ENCODE results near the gene NLRP3. TPM values are rescaled to one million over a fixed set of nuclear protein-coding genes. Genes with fewer than 3 reads are reported as not detected.
A peak's percentile ranks its signal among the peaks of the same experiment; 100 is the strongest.

The NLRP3 gene
- total RNA-seq, 6 donors from 2014 or later: 2.6 to 13.6 (median 6.0) TPM

GRCh38 chr1:247491328-247491727, 75.4 kb downstream of the NLRP3 start:
- ATAC-seq (ENCODE audit: low FRiP score in 2 of 2): peak in 1 of 2 donors; percentile 39
- no peak overlapping the region for H3K27ac ChIP-seq
- H3K4me3 ChIP-seq: no peak overlapping the region
- no peaks in the 10 kb centered on the region for H3K4me1 ChIP-seq
- peak in 1 of 2 donors; percentile 25 for DNase-seq
- WGBS, 2 donors: 83 to 85% methylated on average over 11 to 12 of the region's 12 CpGs
- H3K36me3 ChIP-seq: no peaks in the 10 kb centered on the region
- TF ChIP-seq POLR2AphosphoS5 (IDR thresholded peaks at IDR 0.05): no peak
- no peak for TF ChIP-seq CTCF (IDR thresholded peaks at IDR 0.05)
- TF ChIP-seq POLR2A (IDR thresholded peaks at IDR 0.05): no peak
- TF ChIP-seq EP300 (IDR thresholded peaks at IDR 0.05): no peak
- no peaks in the 10 kb centered on the region for H3K27me3 ChIP-seq
- H3K9me3 ChIP-seq: no peaks in the 10 kb centered on the region

GRCh38 chr1:247493106-247493505, 77.1 kb downstream of the NLRP3 start:
- no peak for TF ChIP-seq CTCF (IDR thresholded peaks at IDR 0.05)
- TF ChIP-seq EP300 (IDR thresholded peaks at IDR 0.05): no peak
- no peak for TF ChIP-seq POLR2AphosphoS5 (IDR thresholded peaks at IDR 0.05)
- TF ChIP-seq POLR2A (IDR thresholded peaks at IDR 0.05): no peak
- 50 to 56% methylated on average over 1 of the region's 1 CpG for WGBS, 2 donors
- Histone ChIP-seq H3K4me1 (no peaks in the 10 kb centered on the region), H3K4me3 (no peak overlapping the region), H3K36me3 (no peaks in the 10 kb centered on the region), H3K27ac (no peak overlapping the region), H3K9me3 (no peaks in the 10 kb centered on the region), H3K27me3 (no peaks in the 10 kb centered on the region)
- DNase-seq (no peak), ATAC-seq (ENCODE audit: low FRiP score in 2 of 2) (no peak)

GRCh38 chr1:247494767-247495166, 78.8 kb downstream of the NLRP3 start:
- Histone ChIP-seq H3K27ac (no peak overlapping the region), H3K9me3 (no peaks in the 10 kb centered on the region), H3K27me3 (no peaks in the 10 kb centered on the region), H3K4me3 (no peak overlapping the region), H3K36me3 (no peaks in the 10 kb centered on the region), H3K4me1 (no peaks in the 10 kb centered on the region)
- ATAC-seq (ENCODE audit: low FRiP score in 2 of 2): peak in 1 of 2 donors; percentile 53
- DNase-seq: no peak
- WGBS, 2 donors: 9 to 14% methylated on average over 2 of the region's 2 CpGs
- TF ChIP-seq POLR2AphosphoS5 (IDR thresholded peaks at IDR 0.05) (no peak), EP300 (IDR thresholded peaks at IDR 0.05) (no peak), POLR2A (IDR thresholded peaks at IDR 0.05) (no peak), CTCF (IDR thresholded peaks at IDR 0.05) (no peak)

- WGBS, 2 donors: 63 to 64% methylated on average over 10 of the region's 10 CpGs
- Histone ChIP-seq H3K4me1 (no peaks in the 10 kb centered on the region), H3K36me3 (no peaks in the 10 kb centered on the region), H3K27me3 (no peaks in the 10 kb centered on the region), H3K27ac (no peak overlapping the region), H3K9me3 (no peaks in the 10 kb centered on the region), H3K4me3 (no peak overlapping the region)
- no peak for ATAC-seq (ENCODE audit: low FRiP score in 2 of 2)
- DNase-seq: no peak
- TF ChIP-seq CTCF (IDR thresholded peaks at IDR 0.05): no peak
- no peak for TF ChIP-seq POLR2A (IDR thresholded peaks at IDR 0.05)
- no peak for TF ChIP-seq POLR2AphosphoS5 (IDR thresholded peaks at IDR 0.05)
- no peak for TF ChIP-seq EP300 (IDR thresholded peaks at IDR 0.05)
These were observed 80.8 kb downstream of the NLRP3 start for GRCh38 chr1:247496581-247497285.

Other genes starting within 250 kb of the NLRP3 start
- 10 to 100 TPM in 5 of 6 donors, 1 to 10 TPM in 1; 8.7 to 34.6 (median 27.6) TPM for gene ZNF124, start 244.2 kb upstream of the NLRP3 start, total RNA-seq
- not detected for gene VN1R5, start 160.1 kb upstream of the NLRP3 start, total RNA-seq
- gene ZNF496, start 84.3 kb upstream of the NLRP3 start, total RNA-seq: 10 to 100 TPM; 20.8 to 59.7 (median 27.2) TPM
- not detected for gene OR2B11, start 41.9 kb downstream of the NLRP3 start, total RNA-seq
- under 1 TPM in 1 of 6 donors, not detected in 5; 0.03 TPM for gene OR2C3, start 120.3 kb downstream of the NLRP3 start, total RNA-seq
- gene GCSAML, start 133.0 kb downstream of the NLRP3 start, total RNA-seq: 1 to 10 TPM in 3 of 6 donors, under 1 TPM in 3; 0.30 to 3.0 (median 1.4) TPM
- gene OR2G2, start 172.2 kb downstream of the NLRP3 start, total RNA-seq: not detected
- not detected for gene OR2G3, start 189.4 kb downstream of the NLRP3 start, total RNA-seq

Data from upper lobe of left lung (tissue), 6 donors.